Psoas muscle (tissue), 8 donors: Measurements from ENCODE around the gene BMP10. TPM values are rescaled to one million over a fixed set of nuclear protein-coding genes. Genes with fewer than 3 reads are reported as not detected.

ENCODE experiments used
- ATAC-seq, 4 donors: fragments of 200-7000 bp; cut with Tn5 transposase; one replicate each; pipeline ENCODE4 v1.9.1; 2020; ENCODE audit warnings: moderate library complexity in 3 of 4, mild to moderate bottlenecking in 2 of 4
- DNase-seq, 2 donors: peaks; one replicate each; pipeline ENCODE4 v3.0.0-alpha.2; 2020
- H3K27ac ChIP-seq: fragments of 200-600 bp; one replicate; pipeline ENCODE4 v1.8.0; 2022
- H3K27me3 ChIP-seq, 3 donors: fragments of 200-600 bp in 1 of 3; one replicate each; pipeline versions ENCODE4 v1.6.1 to v1.8.0; 2013 to 2022; ENCODE audit warnings: low read length in 2 of 3, mild to moderate bottlenecking in 2 of 3, moderate library complexity in 1 of 3; ENCODE audit not compliant: insufficient read depth in 3 of 3
- H3K36me3 ChIP-seq, 2 donors: fragments of 200-600 bp in 1 of 2; one replicate each; pipeline versions ENCODE4 v1.6.1 to v1.8.0; 2013 to 2022; ENCODE audit warnings: low read depth in 1 of 2, mild to moderate bottlenecking in 1 of 2, moderate library complexity in 1 of 2; ENCODE audit not compliant: insufficient read depth in 1 of 2
- H3K4me1 ChIP-seq: fragments of 200-600 bp; one replicate; pipeline ENCODE4 v1.8.0; 2022
- H3K4me3 ChIP-seq: fragments of 200-600 bp; one replicate; pipeline ENCODE4 v1.8.0; 2022; ENCODE audit warnings: mild to moderate bottlenecking
- H3K9me3 ChIP-seq: fragments of 200-600 bp; one replicate; pipeline ENCODE4 v1.8.0; 2022
- CTCF ChIP-seq: fragments of 200-600 bp; IDR thresholded peaks from one replicate; pipeline ENCODE4 v1.8.0; 2022; ENCODE audit warnings: antibody characterized with exemption
- WGBS, 3 donors: extraction: QIAGEN DNeasy Blood & Tissue Kit; methylation state at CpG; one replicate each; pipeline versions ENCODE4 v1.1.6 to v1.1.7; 2013; 5-methylcytosine and 5-hydroxymethylcytosine counted together
- intact Hi-C, 2 donors: fragments of 100-400 bp; cut with DNase I; formaldehyde crosslinking; loops; one replicate each; pipeline versions ENCODE4 v1.11.0 to v1.14.2; 2022
- polyA plus RNA-seq, 3 donors: library from polyadenylated mRNA; stranded (reverse); fragments of 200-250 nt; gene quantifications; one replicate each; pipeline ENCODE4 v1.2.3, GENCODE V29; 2013
- total RNA-seq, 4 donors: library from RNA; stranded (reverse); fragmentation: NEBNext Ultra II Directional in 2 of 4; extraction: Animal tissue kit (Norgen Biotek cat#: 25700) in 2 of 4; gene quantifications; one replicate each; pipeline versions ENCODE4 v1.2.1 to v1.2.4, GENCODE V29; 2021 to 2023
- donor health status: healthy with polysubstance abuse.
- donor health status: DM: no; HTN: no; CAD: no; lungs with moderate emphysema.
- donor health status: Bipolar disorder and iron deficiency.
- donor health status: healthy.
- donor health status: DM: yes; HTN: yes; CAD: no.
- donor health status: DM: no; HTN: no; CAD: no.
- donor health status: DM: no; HTN: no; CAD: no.
- donor health status: DM: yes; HTN: yes; CAD: no.

BMP10 gene
- total and polyA plus RNA-seq, 7 donors: 0.17 to 0.27 TPM; not detected in 5

DNA sequence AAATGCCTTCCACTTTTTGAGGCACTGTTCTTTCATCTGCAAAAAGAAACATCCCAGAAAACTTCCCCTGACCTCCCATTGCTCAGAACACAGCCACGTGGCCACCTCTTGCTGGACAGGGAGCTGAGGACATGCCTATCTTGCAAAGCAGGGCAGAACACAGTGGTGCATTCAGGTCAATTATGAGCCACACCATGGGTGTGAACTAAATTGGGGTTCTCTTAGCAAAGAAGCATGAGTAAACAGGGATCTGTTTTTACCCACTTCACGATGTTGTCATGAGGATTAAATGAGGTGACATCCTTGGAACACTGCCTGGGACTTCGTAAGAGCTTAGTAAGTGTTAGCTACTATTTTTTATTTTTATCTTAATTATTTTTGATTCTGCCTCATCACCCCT lies 25.1 kb downstream of the BMP10 start:
- no peaks in the 10 kb centered on the region for H3K9me3 ChIP-seq
- H3K27me3 ChIP-seq: peaks cover 0 to 7% (median 0%) of the 10 kb centered on the region in 3 donors
- no peak overlapping the region for H3K4me3 ChIP-seq
- intact Hi-C loops: no loop called here
- no peak overlapping the region for H3K27ac ChIP-seq
- WGBS, 3 donors: 39 to 53% (median 41%) methylated on average over 3 of the region's 3 CpGs
- no peaks in the 10 kb centered on the region for H3K36me3 ChIP-seq
- H3K4me1 ChIP-seq: no peaks in the 10 kb centered on the region
- ATAC-seq: no peak
- TF ChIP-seq CTCF: no peak
- no peak for DNase-seq

DNA sequence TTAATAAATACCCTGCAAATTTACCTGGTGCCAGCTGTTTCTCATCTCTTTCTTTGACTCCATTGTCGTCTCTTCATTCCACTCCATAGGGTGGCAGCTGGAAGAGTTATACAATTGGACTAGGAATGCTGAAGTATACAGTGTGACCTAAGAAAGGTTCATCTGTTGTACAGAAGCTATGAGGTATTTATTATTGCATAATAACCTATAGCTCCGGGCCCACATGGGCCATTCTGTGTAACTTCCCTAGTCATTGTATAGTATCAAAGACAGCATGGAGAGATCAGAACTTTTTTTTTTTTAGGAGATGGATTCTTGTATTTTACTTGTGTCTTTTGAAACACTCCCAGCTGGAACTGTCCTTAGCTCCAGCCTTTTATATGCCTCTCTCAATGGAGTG lies 26.2 kb downstream of the BMP10 start:
- Histone ChIP-seq H3K4me3 (no peak overlapping the region), H3K36me3 (no peaks in the 10 kb centered on the region), H3K9me3 (no peaks in the 10 kb centered on the region), H3K27me3 (peaks cover 0 to 7% (median 0%) of the 10 kb centered on the region in 3 donors), H3K4me1 (no peaks in the 10 kb centered on the region), H3K27ac (no peak overlapping the region)
- 83 to 87% (median 84%) methylated on average over 2 of the region's 2 CpGs for WGBS, 3 donors
- intact Hi-C loops: no loop called here
- no peak for TF ChIP-seq CTCF
- ATAC-seq (no peak), DNase-seq (no peak)

GRCh38 chr2:68839260-68839833 lies 31.9 kb downstream of the BMP10 start:
- no peak for DNase-seq
- Histone ChIP-seq H3K27me3 (no peaks in the 10 kb centered on the region), H3K9me3 (no peaks in the 10 kb centered on the region), H3K36me3 (no peaks in the 10 kb centered on the region), H3K27ac (no peak overlapping the region), H3K4me3 (no peak overlapping the region), H3K4me1 (no peaks in the 10 kb centered on the region)
- TF ChIP-seq CTCF: peak; percentile 28
- 86 to 89% (median 88%) methylated on average over 2 of the region's 2 CpGs for WGBS, 3 donors
- ATAC-seq: no peak
- intact Hi-C loops: loop anchor here in 1 of 2 donors (5.0 kb wide), 1 partner anchor 87 kb away; no protein-coding TSS in a partner anchor

DNA sequence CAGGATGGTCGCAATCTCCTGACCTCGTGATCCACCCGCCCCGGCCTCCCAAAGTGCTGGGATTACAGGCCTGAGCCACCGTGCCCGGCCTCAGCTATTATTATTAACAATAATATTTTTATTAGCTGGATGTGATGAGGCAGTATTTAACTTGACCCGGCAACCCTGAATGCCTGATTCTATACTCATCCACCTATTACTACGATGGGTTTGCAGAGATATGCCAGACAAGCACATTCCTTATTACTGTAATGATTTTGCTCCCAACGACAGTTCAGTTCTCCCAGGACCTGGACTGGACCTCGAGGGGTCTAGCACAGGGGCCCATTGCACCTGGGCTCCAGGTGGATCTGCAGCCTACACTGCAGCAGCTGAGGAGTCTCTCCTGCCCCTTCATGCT lies 32.6 kb downstream of the BMP10 start:
- intact Hi-C loops: loop anchor here in 1 of 2 donors (5.0 kb wide), 1 partner anchor 86 kb away; no protein-coding TSS in a partner anchor
- ATAC-seq (no peak), DNase-seq (no peak)
- Histone ChIP-seq H3K36me3 (no peaks in the 10 kb centered on the region), H3K4me1 (no peaks in the 10 kb centered on the region), H3K27ac (no peak overlapping the region), H3K9me3 (no peaks in the 10 kb centered on the region), H3K4me3 (no peak overlapping the region), H3K27me3 (no peaks in the 10 kb centered on the region)
- WGBS, 3 donors: 94% methylated on average over 10 of the region's 10 CpGs
- no peak for TF ChIP-seq CTCF

DNA sequence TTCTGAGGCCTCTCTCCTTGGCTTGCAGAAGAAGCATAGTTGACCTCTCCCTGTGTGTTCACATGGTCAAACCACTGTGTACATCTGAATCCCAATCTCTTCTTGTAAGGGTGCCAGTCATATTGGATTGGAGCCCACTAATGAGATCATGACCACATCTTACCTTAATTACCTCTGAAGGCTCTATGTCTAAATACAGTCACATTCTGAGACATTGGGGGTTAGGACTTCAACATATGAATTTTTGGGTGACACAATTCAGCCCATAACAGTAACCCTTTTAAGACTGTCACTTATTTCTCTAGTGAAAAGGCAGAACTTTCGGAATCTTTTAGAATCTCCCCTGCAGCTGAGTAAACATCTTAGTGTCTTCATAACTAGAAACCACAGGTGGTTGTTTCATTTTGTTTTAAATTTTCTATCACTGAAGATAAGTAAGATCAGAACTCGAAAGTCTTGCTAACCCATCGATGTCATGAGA lies 33.3 kb downstream of the BMP10 start:
- Histone ChIP-seq H3K9me3 (no peaks in the 10 kb centered on the region), H3K27ac (no peak overlapping the region), H3K4me3 (no peak overlapping the region), H3K36me3 (no peaks in the 10 kb centered on the region), H3K4me1 (no peaks in the 10 kb centered on the region), H3K27me3 (no peaks in the 10 kb centered on the region)
- TF ChIP-seq CTCF: no peak
- no peak for DNase-seq
- ATAC-seq: no peak
- 66 to 77% (median 75%) methylated on average over 3 of the region's 3 CpGs for WGBS, 3 donors
- intact Hi-C loops: loop anchor here in 1 of 2 donors (5.0 kb wide), 1 partner anchor 86 kb away; no protein-coding TSS in a partner anchor
